ENCODE measurements around the gene TERT. TPM values are rescaled to one million over a fixed set of nuclear protein-coding genes. Genes with fewer than 3 reads are reported as not detected.
"Not testable (repeated sequence)": the region's sequence is repeated elsewhere in the genome, so short reads cannot be mapped to it uniquely, and the experiment has no call there.

TERT gene
- total and polyA plus RNA-seq, 4 donors = 0.06 to 0.50 (median 0.10) TPM; not detected in 1

DNA sequence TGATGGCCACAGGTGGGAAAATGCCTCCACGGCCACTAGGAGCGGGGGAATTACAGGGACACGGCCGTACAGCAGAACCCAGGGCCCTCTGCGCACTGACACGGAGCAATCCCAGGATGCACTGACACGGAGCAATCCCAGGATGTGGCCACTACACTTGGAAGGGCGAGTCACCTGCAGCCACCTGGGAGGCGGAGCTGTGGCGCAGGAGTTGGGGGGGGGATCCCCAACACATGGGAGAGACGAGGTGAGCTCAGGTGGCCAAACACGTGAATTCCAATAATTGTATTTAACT is 43.3 kb upstream of the TERT start:
- Histone ChIP-seq H3K4me3 (ENCODE audit: low read depth, low read length) (no peak overlapping the region), H3K27me3 (ENCODE audit: control insufficient read depth, insufficient read depth, low read length) (no peaks in the 10 kb centered on the region), H3K36me3 (ENCODE audit: control insufficient read depth, insufficient read depth, low read length) (peaks cover 99% of the 10 kb centered on the region), H3K4me1 (ENCODE audit: control insufficient read depth, insufficient read depth, low read length) (no peaks in the 10 kb centered on the region), H3K27ac (ENCODE audit: low read depth, low read length) (no peak overlapping the region), H3K9me3 (ENCODE audit: control insufficient read depth, insufficient read depth, low read length) (no peaks in the 10 kb centered on the region)
- 98% methylated on average over 10 of the region's 12 CpGs for WGBS (ENCODE audit: insufficient coverage)
- no peak for DNase-seq (ENCODE audit: low read depth in 4 of 6, low spot score in 6 of 6)

DNA sequence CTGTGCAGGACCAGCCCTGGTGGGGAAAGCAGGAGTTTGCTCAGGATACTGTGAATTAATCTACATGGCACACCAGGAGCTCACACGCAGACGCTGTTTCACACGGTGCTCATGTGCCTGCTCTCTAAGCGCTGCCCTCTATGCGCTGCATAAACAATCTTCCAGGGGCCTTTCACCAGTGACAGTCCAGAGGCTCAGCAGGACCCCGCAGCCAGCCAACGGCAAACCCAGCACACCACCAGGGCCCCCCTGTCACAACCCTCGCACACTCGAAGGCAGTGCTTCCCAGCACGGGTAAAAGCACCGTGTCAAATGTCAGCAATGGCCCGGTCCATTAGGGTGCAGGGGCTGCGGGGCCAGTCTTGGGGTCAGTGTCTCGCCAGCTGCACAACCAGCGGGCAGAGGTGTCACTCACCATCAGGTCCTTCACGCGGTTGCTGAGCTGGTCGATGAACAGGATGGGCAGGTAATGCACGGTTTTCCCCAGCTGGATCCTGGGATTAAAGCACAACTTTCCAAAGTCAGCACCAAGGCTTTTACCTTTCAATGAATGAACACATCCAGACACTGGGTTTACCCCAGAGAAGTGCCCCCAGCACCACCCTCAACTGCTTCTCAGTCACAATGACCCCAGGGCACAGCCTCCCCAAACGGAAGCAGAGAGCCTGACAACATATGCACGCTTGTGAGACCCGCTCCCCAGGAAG is 42.8 kb upstream of the TERT start:
- H3K4me1 ChIP-seq (ENCODE audit: control insufficient read depth, insufficient read depth, low read length) = no peaks in the 10 kb centered on the region
- no peaks in the 10 kb centered on the region for H3K27me3 ChIP-seq (ENCODE audit: control insufficient read depth, insufficient read depth, low read length)
- DNase-seq (ENCODE audit: low read depth in 4 of 6, low spot score in 6 of 6) = no peak
- H3K27ac ChIP-seq (ENCODE audit: low read depth, low read length) = no peak overlapping the region
- WGBS (ENCODE audit: insufficient coverage) = 95% methylated on average over 22 of the region's 22 CpGs
- no peak overlapping the region for H3K4me3 ChIP-seq (ENCODE audit: low read depth, low read length)
- H3K36me3 ChIP-seq (ENCODE audit: control insufficient read depth, insufficient read depth, low read length) = peaks cover 95% of the 10 kb centered on the region
- H3K9me3 ChIP-seq (ENCODE audit: control insufficient read depth, insufficient read depth, low read length) = no peaks in the 10 kb centered on the region

DNA sequence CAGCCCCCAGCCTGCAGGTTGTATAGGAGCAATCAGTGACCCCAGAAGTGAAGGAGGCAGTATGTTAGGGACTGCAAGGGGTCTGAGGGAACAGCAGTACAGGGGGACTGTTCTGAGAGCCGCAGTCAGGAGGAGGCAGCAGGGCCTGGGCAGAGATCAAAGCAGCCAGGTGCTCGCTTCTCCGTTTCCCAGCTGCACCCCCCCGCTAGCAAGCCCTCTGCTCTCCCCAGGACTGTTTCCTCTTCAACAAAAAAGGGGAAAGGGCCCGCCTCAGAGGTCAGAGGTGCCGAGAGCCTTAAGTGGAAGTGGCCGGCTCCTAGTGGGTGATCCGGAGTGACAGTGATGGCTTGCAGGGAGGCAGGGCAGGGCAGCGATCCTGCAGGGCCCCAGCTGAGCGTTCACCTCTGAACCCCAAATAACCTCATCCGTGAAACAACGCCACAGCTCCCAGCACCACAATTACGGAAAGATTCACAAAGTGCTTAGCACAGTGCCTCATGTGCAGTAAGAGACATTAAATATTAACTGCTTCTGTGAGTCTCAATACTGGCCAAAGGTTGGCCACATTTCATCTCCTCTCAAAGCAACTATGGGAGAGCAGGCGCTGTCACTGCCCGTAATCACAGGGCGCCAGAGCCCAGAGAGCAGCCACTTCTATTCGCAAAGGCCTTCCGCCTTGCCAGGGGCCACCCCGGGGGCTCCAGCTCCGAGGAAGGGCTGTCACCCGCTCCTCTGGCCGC is 42.1 kb upstream of the TERT start:
- H3K27me3 ChIP-seq (ENCODE audit: control insufficient read depth, insufficient read depth, low read length) = no peaks in the 10 kb centered on the region
- H3K9me3 ChIP-seq (ENCODE audit: control insufficient read depth, insufficient read depth, low read length) = no peaks in the 10 kb centered on the region
- no peak for DNase-seq (ENCODE audit: low read depth in 4 of 6, low spot score in 6 of 6)
- WGBS (ENCODE audit: insufficient coverage) = 88% methylated on average over 13 of the region's 22 CpGs
- H3K36me3 ChIP-seq (ENCODE audit: control insufficient read depth, insufficient read depth, low read length) = peaks cover 93% of the 10 kb centered on the region
- no peak overlapping the region for H3K4me3 ChIP-seq (ENCODE audit: low read depth, low read length)
- H3K4me1 ChIP-seq (ENCODE audit: control insufficient read depth, insufficient read depth, low read length) = no peaks in the 10 kb centered on the region
- H3K27ac ChIP-seq (ENCODE audit: low read depth, low read length) = no peak overlapping the region

DNA sequence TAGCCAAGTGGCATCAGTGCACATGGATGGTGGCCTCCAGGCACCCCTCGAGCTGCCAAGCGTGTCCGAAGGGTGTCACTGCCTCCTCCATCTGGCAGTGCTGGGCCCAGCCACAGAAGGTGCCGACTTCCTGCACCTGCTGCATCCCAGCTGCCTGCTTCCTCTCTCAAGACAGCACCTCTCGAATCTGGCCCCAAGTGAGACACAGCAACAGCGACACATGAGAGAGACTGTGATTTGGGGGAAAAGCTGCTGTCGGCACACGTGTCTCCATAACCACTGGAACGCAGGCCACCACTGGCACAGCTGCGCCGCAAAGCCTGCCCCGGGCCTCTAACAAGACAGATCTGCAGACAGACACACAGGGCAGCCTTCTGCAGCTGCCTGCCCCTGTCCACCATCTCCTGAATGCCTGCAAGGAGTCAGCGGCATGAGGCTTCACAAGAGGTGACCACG is 41.3 kb upstream of the TERT start:
- Histone ChIP-seq H3K4me3 (ENCODE audit: low read depth, low read length) (no peak overlapping the region), H3K4me1 (ENCODE audit: control insufficient read depth, insufficient read depth, low read length) (no peaks in the 10 kb centered on the region), H3K9me3 (ENCODE audit: control insufficient read depth, insufficient read depth, low read length) (no peaks in the 10 kb centered on the region), H3K27me3 (ENCODE audit: control insufficient read depth, insufficient read depth, low read length) (no peaks in the 10 kb centered on the region), H3K36me3 (ENCODE audit: control insufficient read depth, insufficient read depth, low read length) (peaks cover 93% of the 10 kb centered on the region), H3K27ac (ENCODE audit: low read depth, low read length) (no peak overlapping the region)
- 96% methylated on average over 14 of the region's 14 CpGs for WGBS (ENCODE audit: insufficient coverage)
- DNase-seq (ENCODE audit: low read depth in 4 of 6, low spot score in 6 of 6) = no peak

DNA sequence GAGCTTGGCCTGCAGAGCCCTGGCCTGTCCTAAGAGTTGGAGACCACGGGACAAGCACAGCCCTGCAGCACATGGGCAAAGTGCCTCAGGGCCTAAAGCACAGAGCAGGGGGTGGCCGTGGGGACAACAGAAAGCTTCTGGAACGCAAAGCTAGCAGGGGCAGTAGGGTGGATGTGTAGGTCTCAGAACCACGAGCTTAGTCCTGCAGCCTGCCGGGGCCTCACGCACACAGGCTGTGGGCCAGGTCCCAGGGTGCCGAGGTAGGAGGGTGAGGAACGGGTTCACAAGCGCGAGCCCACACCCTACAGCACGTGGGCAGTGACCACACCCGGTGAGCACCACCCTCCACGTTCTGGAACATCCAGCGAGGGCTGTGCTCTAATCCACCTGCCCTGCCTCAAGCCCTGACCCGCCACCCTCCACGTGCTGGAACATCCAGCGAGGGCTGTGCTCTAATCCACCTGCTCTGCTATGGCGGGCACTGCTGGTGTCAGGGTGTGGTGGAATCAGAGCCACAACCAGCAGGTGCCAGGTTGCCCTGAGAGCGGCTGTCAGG is 40.8 kb upstream of the TERT start:
- Histone ChIP-seq H3K36me3 (ENCODE audit: control insufficient read depth, insufficient read depth, low read length) (peaks cover 93% of the 10 kb centered on the region), H3K27ac (ENCODE audit: low read depth, low read length) (no peak overlapping the region), H3K9me3 (ENCODE audit: control insufficient read depth, insufficient read depth, low read length) (no peaks in the 10 kb centered on the region), H3K27me3 (ENCODE audit: control insufficient read depth, insufficient read depth, low read length) (no peaks in the 10 kb centered on the region), H3K4me3 (ENCODE audit: low read depth, low read length) (no peak overlapping the region), H3K4me1 (ENCODE audit: control insufficient read depth, insufficient read depth, low read length) (no peaks in the 10 kb centered on the region)
- no peak for DNase-seq (ENCODE audit: low read depth in 4 of 6, low spot score in 6 of 6)
- WGBS (ENCODE audit: insufficient coverage) = 95% methylated on average over 19 of the region's 19 CpGs

DNA sequence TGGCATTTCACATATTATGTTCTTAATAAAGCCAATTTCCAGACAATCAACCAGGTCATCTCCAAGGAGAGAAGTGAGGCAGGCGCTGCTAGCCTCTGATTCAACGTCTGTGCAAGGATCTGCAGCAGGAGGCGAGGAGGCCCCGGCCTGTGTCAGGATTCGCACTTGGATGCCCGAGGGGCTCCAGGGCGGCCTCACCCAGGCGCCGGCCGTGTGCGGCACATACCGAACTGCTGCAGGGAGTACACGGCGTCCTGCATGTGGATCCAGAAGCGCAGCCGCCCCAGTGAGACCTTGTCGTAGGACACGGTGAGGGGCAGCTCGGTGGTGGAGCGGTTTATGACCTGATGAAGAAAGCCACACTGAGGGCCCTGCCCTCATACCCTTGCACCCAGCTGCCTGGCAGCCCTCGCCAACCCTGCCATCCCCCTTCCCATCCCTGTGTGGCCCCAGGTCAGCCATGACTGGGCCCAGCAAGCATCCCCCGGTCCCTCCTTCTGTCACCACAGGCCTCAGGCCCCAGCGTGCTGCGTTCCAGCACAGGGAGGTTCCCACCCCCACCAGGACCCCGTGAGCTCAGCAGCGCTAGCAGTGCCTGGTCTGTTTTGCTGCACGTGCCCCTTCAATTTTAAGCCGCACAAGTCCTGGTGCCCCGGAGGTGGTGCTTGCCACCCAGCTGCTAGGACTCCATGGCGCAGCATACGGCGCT is 40.1 kb upstream of the TERT start:
- Histone ChIP-seq H3K4me3 (ENCODE audit: low read depth, low read length) (no peak overlapping the region), H3K27ac (ENCODE audit: low read depth, low read length) (no peak overlapping the region), H3K4me1 (ENCODE audit: control insufficient read depth, insufficient read depth, low read length) (no peaks in the 10 kb centered on the region), H3K36me3 (ENCODE audit: control insufficient read depth, insufficient read depth, low read length) (peaks cover 93% of the 10 kb centered on the region), H3K27me3 (ENCODE audit: control insufficient read depth, insufficient read depth, low read length) (no peaks in the 10 kb centered on the region), H3K9me3 (ENCODE audit: control insufficient read depth, insufficient read depth, low read length) (no peaks in the 10 kb centered on the region)
- 97% methylated on average over 32 of the region's 32 CpGs for WGBS (ENCODE audit: insufficient coverage)
- DNase-seq (ENCODE audit: low read depth in 4 of 6, low spot score in 6 of 6) = no peak

DNA sequence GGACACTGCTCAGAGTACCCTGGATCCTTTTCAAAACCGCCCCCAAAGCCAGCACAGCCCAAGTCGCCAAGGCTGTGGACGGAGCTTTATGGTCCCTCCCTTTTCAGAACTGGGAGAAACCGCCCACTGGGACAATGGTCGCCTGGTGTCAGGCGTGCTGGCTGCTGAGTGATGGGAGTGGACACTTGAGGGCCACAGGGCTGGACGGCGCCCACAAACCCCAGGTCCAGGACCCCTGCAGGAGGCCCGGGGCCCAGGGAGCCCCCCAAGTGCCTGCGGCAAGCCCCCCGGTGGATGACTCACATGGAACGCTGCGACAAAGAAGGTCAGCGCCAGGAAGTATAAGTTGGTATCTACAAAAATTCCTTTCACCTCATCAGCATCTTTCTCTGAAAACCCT is 39.1 kb upstream of the TERT start:
- Histone ChIP-seq H3K27me3 (ENCODE audit: control insufficient read depth, insufficient read depth, low read length) (no peaks in the 10 kb centered on the region), H3K9me3 (ENCODE audit: control insufficient read depth, insufficient read depth, low read length) (no peaks in the 10 kb centered on the region), H3K4me3 (ENCODE audit: low read depth, low read length) (no peak overlapping the region), H3K4me1 (ENCODE audit: control insufficient read depth, insufficient read depth, low read length) (no peaks in the 10 kb centered on the region), H3K27ac (ENCODE audit: low read depth, low read length) (no peak overlapping the region), H3K36me3 (ENCODE audit: control insufficient read depth, insufficient read depth, low read length) (peaks cover 90% of the 10 kb centered on the region)
- no peak for DNase-seq (ENCODE audit: low read depth in 4 of 6, low spot score in 6 of 6)
- 96% methylated on average over 9 of the region's 14 CpGs for WGBS (ENCODE audit: insufficient coverage)

DNA sequence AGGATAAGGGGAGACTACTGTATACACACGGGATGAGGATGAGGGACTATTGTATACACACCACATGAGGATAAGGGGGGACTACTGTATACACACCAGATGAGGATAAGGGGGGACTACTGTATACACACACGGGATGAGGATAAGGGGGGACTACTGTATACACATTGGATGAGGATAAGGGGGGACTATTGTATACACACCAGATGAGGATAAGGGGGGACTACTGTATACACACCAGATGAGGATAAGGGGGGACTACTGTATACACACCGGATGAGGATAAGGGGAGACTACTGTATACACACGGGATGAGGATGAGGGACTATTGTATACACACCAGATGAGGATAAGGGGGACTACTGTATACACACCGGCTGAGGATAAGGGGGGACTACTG is 38.4 kb upstream of the TERT start:
- H3K27me3 ChIP-seq (ENCODE audit: control insufficient read depth, insufficient read depth, low read length); DNase-seq (ENCODE audit: low read depth in 4 of 6, low spot score in 6 of 6); H3K4me3 ChIP-seq (ENCODE audit: low read depth, low read length); H3K27ac ChIP-seq (ENCODE audit: low read depth, low read length); H3K9me3 ChIP-seq (ENCODE audit: control insufficient read depth, insufficient read depth, low read length); H3K4me1 ChIP-seq (ENCODE audit: control insufficient read depth, insufficient read depth, low read length): not testable (repeated sequence)
- H3K36me3 ChIP-seq (ENCODE audit: control insufficient read depth, insufficient read depth, low read length) = peaks cover 90% of the 10 kb centered on the region
- 100% methylated on average over 3 of the region's 5 CpGs for WGBS (ENCODE audit: insufficient coverage)

DNA sequence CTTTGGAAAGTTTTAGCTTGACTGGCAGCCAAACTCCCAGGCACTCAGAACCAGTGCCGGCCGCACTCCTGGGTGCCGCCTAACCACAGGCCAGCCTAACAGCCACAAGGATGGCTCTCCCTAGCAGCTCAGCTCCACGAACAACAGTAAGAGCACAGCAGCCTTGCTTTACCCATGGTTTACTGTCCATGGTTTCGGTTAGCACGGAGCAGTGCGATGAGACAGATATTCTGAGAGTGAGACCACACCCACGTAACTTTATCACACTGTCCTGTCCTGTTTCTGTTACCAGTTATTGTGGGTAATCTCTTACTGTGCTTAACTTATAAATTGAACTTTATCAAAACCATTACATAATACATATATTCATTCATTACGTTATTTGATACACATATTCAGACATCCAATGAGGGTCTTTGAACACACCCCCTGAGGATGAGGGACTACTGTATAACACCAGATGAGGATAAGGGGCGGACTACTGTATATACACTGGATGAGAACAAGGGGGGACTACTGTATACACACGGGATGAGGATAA is 37.7 kb upstream of the TERT start:
- no peaks in the 10 kb centered on the region for H3K27me3 ChIP-seq (ENCODE audit: control insufficient read depth, insufficient read depth, low read length)
- no peaks in the 10 kb centered on the region for H3K9me3 ChIP-seq (ENCODE audit: control insufficient read depth, insufficient read depth, low read length)
- no peak overlapping the region for H3K4me3 ChIP-seq (ENCODE audit: low read depth, low read length)
- 88% methylated on average over 4 of the region's 11 CpGs for WGBS (ENCODE audit: insufficient coverage)
- no peaks in the 10 kb centered on the region for H3K4me1 ChIP-seq (ENCODE audit: control insufficient read depth, insufficient read depth, low read length)
- DNase-seq (ENCODE audit: low read depth in 4 of 6, low spot score in 6 of 6) = no peak
- H3K36me3 ChIP-seq (ENCODE audit: control insufficient read depth, insufficient read depth, low read length) = peaks cover 83% of the 10 kb centered on the region
- H3K27ac ChIP-seq (ENCODE audit: low read depth, low read length) = no peak overlapping the region
